NCI-H2029 (cell line): Measurements from ENCODE around the gene ADAMTS16.
A peak's percentile ranks its signal among the peaks of the same experiment; 100 is the strongest.

Experiments used
- DNase-seq: peaks from one replicate; lab custom pipeline; 2025; lab: John Stamatoyannopoulos, UW

ADAMTS16 gene

DNA sequence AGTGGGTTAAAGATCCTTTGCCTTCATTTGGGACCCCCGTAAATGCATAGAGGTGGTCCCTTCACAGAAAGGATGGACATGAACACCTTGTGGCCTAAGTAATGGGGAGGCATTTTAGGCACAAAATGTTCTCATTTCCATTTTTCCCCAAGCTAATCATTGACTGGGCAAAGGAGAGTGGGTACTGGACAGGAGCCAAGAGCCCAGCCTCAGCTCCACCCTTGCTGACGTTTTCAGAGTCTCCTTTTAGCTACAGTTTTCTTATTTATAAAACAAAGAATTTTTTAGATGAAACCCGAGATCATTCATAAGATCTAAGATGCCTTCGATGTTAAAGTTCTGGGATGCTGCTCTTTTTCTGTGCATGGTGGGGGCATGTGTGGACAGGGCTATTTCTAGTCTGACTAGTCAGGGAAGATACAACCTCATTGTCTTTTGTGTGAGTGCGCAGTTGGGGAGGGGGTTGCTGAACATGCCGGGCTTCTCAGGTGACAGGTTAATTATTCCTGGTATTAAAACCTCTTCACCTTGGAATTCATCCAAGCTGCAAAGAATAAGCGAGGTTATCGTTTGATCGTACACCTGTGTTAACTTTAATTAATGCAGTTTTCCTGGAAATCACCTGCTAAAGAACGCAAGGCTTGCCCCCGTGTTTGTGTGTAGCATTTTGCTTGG lies 48.4 kb downstream of the ADAMTS16 start:
- DNase-seq = peak; percentile 53

DNA sequence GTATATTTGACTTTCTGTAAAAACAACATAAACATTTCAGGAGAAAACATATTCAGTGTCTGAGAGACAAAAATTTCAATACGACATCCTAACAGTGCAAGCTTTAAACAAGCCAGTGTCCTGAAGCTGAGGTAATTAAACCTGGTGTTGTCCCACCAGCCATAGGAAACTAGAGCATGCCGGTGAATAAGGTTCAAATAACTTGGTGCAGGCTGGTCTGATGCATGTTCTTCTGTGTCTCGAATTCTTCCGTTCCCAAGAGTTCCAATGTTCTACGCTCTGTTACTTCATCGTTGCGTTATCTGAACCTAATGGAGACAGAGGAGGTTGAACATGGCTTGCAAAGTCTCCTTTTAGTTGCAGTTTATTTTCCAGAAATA lies 48.9 kb downstream of the ADAMTS16 start:
- DNase-seq = no peak

DNA sequence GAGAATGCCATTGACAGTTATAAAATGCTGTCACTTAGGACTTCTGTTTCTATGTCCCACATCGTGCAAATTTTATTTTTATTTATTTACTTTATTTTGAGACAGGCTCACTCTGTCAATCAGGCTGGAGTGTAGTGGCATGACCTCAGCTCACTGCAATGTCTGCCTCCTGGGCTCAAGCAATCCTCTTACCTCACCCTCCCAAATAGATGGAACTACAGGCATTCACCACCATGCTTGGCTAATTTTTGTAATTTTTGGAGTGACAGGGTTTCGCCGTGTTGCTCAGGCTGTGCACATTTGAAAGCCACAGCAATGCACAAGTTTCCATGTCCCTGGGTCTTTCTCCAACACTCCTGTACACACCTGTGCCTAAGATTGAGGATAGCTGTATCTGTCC lies 51.8 kb downstream of the ADAMTS16 start:
- no peak for DNase-seq

DNA sequence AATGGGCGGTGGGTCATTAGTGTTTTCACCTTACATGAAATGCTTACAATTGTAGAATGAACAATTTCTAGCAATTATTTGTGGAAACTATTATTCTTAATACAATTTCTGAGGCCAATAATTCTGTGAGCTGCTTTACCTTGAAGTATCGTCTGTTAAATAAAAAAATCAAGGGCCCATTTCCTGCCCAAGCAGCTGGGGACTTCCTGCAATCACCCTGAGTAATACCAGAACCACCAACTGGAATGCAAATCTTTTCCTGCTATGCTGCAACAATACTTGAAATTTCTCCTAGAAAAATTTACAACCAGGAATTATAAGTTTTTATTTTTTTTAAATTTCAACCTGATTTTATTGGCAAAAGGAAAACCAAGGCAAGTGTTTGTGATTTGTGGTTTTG lies 52.6 kb downstream of the ADAMTS16 start:
- peak; percentile 18 for DNase-seq

DNA sequence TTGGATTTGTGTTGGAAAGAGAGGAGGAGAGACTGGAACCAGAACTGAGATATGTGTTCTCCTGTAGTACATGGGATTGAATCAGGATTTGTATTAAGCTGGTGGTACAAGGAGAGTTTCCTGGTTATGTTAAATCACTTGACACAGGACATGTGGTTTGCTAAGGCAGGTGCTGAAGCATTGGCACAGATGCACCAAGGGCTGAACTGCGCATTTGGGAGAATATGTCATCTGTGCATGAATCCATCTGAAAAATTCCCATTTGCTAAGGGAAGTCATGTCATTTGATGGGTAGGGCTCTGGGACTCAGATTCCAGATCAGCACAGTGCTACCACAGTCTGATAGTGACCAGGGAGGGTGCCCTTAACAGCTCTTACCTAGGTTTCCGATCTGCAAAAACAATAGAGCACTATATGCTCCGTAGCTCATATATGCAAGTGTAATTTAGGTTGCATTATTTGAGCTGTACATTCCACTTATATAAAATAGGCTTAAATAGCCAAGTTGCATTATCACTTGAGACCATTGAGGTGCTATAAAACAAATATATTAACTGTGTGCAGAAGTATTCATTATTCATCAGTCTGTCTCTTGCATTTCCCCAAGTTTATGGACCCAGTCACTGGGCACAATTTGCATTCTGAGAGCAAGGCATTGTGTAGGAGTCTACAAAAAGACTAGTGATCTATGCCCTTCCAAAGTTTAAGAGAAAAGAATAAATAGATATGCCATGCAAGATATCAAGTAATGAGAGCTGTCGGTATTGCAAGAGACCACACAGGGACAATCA lies 55.2 kb downstream of the ADAMTS16 start:
- no peak for DNase-seq

DNA sequence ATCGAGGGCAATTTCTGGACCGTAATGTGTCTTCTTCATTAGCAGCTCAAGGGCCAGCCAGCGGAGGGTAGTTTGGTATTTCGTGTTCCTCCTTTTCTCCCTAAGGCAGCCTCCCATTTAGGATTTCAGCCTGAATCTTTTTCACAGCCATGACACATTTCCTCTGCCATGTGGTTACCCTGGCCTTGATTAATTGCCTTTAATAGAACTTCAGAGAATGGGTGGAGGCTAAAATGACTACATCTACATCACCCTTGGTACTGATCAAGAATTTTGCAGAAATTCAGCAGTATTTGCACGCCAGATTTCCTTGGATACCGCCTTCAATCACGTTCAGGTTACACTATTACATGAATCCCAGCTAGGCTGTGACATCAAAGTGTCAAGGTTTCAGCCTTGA lies 58.0 kb downstream of the ADAMTS16 start:
- no peak for DNase-seq

DNA sequence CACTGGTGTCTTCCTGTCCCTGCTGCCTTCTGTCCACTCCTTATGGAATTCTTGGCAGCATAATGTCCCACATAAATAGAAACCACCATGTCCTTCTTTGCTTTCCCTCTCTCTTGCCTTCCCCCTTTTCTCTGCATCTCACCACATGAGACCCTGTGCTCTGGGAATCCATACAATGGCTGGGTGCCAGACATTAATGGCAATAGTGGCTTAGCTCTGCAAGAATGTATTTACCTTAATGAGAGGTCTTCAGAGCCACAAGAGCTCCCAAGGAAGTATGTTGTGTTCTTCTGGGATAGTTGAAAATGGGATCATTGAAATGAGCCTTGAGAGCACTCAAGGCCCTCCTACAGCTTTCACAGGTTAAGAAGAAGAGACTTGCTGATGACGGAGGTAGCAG lies 58.7 kb downstream of the ADAMTS16 start:
- DNase-seq = no peak

DNA sequence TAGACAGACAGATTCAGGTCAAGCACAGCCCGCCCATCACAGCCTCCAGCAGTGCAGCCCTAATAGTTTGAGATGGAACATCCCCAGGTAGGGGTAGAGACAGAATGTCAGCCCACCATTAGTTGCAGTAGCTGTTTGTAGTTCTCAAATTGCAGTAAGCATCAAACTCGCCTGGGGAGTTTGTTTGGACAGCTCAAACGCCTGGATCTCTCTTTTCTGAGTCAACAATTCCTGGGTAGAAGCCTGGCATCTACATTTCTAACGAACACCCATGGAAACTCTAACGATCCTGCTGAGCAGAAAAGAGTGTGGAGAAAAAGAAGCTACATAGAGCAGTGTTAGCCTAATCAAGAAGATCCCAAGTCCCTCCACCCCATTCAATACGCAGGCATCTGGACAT lies 59.4 kb downstream of the ADAMTS16 start:
- DNase-seq = no peak

DNA sequence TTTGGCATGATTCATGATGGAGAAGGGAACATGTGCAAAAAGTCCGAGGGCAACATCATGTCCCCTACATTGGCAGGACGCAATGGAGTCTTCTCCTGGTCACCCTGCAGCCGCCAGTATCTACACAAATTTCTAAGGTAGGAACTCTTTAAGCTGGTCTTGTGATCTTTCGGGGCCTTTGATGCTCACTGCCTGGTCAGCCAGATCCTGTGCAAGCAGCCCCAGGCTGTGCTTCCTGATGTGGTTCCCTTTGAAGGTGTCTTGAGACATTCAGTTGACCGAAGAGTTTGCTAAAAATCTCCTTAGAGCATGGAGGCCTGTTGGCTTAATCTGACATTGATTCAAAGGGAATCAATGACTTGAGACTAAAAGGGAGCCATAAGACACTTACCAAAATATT lies 60.0 kb downstream of the ADAMTS16 start:
- no peak for DNase-seq

DNA sequence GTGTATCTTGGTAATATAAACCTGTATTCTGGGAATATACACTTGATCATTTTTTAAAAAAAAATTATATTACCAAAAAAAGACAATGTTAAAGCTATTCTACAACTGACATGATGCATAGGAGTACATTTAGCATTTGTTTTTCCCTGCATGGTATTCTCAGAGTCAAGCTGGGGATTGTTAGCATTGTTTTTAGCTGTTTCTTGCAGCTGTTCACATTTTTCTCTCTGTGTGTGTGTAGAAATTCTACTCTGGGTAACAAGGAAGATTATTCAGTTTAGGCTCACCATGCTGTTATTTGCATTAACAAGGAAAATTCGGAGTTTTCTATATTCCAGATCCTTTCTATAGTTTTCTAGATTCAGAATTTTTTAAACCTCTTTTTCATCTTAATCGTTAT lies 62.2 kb downstream of the ADAMTS16 start:
- DNase-seq = no peak

DNA sequence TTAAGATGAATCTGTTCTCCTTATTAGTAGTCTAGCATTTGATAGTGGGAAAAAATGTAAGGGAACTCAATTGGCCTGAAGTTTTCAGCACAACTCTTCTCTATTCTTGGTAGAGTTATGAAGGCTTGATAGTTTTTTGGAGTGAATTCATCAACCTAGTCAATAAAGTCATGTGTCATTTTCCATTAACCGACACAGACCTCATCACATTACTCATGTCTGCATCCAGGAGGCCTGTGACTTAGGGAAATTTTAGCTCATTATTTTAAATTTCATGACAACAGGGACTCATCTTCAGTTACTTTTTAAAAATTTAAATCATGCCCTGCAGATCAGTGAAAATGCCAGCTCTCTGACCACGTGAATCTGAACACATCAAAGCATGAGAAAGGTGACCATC lies 63.3 kb downstream of the ADAMTS16 start:
- no peak for DNase-seq

DNA sequence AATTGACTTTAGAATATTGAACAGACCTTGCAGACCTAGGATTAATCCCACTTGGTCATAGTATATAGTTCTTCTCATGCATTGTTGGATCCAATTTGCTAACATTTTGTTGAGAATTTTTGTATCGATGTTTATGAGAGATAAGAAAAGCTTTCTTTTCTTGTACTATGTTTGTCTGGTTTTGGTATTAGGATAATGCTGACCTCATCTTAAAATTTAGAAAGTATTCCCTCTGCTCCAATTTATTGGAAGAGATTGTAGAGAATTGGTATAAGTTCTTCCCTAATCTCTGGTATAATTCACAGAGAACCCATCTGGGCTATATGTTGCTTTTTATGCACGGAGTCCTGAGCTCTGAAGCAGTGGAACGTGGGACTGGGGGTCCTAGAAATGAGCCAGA lies 67.7 kb downstream of the ADAMTS16 start:
- no peak for DNase-seq

DNA sequence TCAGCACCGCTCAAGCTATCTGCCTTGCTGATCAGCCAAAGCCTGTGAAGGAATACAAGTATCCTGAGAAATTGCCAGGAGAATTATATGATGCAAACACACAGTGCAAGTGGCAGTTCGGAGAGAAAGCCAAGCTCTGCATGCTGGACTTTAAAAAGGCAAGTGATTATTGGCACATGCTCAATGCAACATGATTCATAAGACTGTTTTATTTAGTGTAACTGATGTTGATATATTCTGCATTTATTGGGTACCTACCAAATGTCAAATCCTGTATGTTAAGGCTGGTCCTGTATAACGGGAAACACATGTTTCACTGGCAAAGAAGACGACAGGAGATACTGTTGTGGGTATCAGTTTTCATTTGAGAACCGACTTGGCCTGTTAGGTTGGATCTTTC lies 69.0 kb downstream of the ADAMTS16 start:
- DNase-seq = no peak

DNA sequence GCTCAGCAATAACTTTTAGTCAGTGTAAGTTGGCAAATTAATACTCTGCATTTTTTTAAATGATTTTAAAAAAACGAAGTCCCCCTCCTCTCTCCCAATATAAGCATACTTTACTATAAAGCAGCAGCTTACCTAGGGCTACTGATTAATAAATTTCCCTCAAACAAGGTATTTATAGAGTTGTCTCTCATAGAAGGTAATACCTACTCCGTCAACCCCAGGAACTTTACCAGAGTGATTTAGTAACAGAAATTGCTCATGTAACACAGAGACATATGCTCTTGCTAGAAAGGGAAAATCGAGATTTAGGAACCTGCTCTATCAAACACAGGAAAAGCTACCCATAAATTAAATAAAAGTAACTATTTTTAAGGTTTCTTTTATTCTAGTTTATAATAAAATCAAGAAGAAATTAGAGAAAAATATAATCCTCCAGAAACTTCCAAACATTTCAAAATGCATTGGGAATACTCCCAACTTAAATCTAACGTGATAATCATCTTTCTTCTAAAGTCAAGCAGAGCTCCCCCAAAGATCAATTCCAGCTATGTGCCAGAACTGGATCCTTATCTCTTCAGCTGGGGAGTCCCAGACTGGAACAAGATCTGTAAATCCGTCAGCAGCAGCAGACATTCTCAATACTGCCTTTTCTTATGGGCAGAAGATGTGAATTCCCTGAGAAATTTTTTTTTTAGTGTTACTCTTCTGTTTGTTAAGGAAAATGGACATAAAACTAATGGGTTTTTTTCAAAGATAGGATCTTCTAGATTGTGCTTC lies 69.6 kb downstream of the ADAMTS16 start:
- DNase-seq = no peak

DNA sequence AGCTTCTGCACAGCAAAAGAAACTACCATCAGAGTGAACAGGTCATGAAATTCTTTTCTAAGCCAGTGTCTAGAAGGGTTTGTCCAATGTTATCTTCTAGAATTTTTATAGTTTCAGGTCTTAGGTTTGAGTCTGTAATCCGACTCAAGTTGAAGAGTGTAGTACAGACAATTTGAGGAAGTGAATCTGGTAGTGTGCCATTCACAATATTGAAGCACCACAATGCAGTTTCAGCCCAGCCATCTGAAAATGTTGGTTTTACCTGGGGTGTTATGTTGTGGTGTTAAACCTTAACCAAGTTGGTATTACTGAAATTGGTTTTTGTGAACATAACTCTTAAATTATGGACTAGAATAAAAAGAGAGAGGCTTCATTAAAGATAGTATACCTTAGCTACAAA lies 77.2 kb downstream of the ADAMTS16 start:
- DNase-seq = no peak

DNA sequence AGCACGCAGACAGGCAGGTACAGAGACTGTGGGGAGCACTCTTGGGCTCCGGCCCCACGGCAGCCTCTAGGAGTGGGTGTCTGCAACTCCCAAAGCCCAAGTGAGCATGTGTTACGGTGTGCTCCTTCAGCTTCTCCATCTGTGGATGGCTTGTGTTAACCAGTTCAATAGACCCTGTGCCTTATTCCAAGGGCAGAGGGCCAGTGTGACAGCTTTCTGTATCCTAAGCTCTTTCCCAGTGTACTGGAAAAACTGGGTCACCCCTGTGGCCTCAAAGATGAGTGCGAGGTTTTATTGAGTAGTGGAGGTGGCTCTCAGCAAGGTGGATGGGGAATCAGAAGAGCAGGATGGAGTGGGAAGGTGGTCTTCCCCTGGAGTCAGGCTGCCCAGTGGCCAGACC lies 78.3 kb downstream of the ADAMTS16 start:
- no peak for DNase-seq

DNA sequence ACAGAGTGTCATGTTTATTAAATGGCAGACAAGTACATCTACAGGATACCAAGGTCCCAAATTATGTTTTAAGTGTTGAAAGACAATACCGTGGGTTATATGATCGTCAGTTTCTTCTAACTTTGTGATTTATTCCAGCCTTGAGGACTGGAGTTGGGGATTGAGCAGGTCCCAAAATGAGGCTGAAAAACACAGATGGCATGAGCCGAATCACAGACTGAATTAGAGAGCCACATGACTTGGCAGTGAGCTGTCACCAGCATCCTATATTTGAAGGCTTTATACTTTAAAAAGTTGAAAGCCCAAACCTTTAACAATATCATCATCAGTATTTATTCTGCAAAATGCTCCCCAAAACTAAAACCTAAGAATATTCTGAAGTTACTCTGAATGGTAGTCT lies 79.4 kb downstream of the ADAMTS16 start:
- DNase-seq = no peak

DNA sequence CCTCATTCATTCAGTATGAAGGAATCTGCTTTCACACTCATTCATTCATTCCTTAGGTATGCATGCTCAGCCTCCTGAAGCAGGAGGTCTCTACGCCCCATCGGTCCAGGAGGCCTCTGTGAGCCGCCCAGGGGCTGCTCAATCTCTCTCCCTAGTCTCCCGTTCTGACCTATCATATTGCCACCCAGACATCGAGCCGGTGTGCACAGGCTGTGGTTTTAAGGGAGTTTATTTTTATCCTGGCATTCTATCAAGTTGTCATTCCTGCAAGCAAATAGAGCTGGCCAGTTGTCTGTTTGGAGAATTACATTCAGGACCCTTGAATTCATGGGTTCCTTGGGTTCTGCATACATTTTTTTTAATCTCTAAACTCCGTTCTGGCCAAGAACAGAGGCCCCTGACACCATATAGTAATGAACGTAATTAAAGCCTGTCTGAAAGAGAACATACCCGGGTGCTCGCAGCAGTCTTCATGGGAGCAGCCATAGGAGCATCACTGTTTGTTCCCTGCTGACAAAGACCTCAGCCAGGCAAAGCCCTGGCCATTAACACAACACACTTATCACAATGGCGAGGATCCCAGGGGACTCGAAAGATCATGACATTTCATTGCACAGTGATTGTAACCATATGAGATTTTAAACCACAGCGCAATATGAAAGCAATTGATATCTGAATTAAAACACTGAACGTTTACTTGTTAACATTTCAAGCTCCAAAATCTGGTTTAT lies 80.9 kb downstream of the ADAMTS16 start:
- DNase-seq = no peak

DNA sequence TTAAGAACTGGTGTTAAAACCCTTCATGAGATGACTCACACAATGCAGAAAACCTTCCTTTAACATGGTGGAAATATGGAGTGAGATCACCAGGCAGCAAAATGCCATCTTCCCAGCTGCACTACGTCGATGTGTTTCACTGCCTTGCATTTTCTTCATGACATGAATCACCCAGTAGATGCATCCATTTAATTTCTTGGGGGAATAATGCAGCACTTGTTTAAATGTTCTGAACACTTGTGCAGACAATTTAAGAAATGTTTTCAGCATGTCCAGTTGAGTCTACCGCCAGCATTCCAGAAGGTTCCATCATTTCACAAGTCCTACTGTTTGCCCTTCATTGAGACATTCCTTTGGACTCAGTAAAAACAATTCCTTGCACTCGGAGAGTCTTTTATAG lies 81.6 kb downstream of the ADAMTS16 start:
- no peak for DNase-seq

DNA sequence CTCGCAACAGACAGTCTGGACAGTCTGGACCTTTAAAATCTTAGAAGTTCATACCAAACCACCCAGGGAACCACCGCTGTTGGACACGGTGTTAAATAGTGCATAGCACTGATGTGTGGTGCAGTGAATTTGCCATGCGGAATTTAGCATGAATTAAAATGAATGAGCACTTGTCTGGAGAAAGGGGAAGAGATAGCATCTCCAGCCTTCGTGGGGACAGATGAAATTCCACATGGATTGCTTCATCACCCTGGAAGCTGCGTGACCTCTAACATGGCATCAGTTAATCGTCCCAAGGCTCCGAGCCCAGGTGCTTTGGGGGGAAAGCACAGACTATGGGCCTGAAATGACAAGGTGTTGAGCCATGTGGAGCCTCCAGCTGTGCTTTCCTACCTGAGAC lies 91.4 kb downstream of the ADAMTS16 start:
- no peak for DNase-seq

DNA sequence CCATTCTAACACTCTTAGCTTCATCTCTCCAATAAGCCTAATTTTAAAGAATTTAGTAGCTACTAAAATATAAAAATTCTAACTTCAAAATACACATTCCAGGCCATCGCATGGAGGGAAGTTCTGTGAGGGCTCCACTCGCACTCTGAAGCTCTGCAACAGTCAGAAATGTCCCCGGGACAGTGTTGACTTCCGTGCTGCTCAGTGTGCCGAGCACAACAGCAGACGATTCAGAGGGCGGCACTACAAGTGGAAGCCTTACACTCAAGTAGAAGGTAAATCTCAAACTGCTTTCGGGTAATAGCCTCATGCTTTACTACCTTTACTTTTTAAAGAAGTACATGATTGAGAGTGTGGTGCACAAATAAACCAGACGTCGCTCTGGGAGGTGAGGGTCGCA lies 94.8 kb downstream of the ADAMTS16 start:
- no peak for DNase-seq

DNA sequence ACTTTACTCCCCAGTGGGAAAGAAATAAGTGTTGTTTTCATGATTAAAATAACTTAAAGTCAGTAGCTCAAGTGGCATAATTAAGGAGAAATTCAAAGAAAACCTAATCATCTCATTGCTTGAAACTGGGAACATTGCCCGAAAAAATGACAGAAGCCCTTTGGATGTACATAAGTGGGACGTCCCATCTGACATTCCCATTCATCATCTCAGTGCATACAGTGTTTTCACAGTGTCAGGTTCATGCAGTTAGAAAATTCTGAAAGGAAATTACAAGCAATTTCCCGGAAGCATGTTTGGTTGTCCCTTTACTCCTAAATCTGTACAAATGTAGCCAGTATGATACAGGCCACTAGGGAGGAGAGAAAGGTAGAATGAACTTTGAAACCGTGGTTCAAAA lies 95.6 kb downstream of the ADAMTS16 start:
- no peak for DNase-seq
